GM10847 (cell line): ENCODE data around the gene PRKAR2B.

ENCODE experiments used
- POLR2A ChIP-seq: IDR thresholded peaks from 2 replicates; pipeline ENCODE4 v1.6.1; 2011; ENCODE audit not compliant: insufficient read length; ENCODE audit errors: extremely low read depth

The PRKAR2B gene

GRCh38 chr7:107021600-107021999 lies 22.9 kb upstream of the PRKAR2B start:
- TF ChIP-seq POLR2A, result no peak

GRCh38 chr7:107023522-107024151 lies 20.9 kb upstream of the PRKAR2B start:
- TF ChIP-seq POLR2A, result no peak

- TF ChIP-seq POLR2A, result no peak
Observed at GRCh38 chr7:107024906-107025305, 19.6 kb upstream of the PRKAR2B start.

- no peak for TF ChIP-seq POLR2A
Observed at GRCh38 chr7:107025449-107026103, 18.9 kb upstream of the PRKAR2B start.

- TF ChIP-seq POLR2A, result no peak
Observed at GRCh38 chr7:107026166-107026565, 18.3 kb upstream of the PRKAR2B start.

GRCh38 chr7:107027208-107027607 lies 17.3 kb upstream of the PRKAR2B start:
- no peak for TF ChIP-seq POLR2A

GRCh38 chr7:107029061-107029763 lies 15.3 kb upstream of the PRKAR2B start:
- TF ChIP-seq POLR2A, result no peak

GRCh38 chr7:107029764-107030286 lies 14.7 kb upstream of the PRKAR2B start:
- no peak for TF ChIP-seq POLR2A

GRCh38 chr7:107032050-107032449 lies 12.5 kb upstream of the PRKAR2B start:
- no peak for TF ChIP-seq POLR2A

- no peak for TF ChIP-seq POLR2A
Observed at GRCh38 chr7:107032720-107033438, 11.6 kb upstream of the PRKAR2B start.

GRCh38 chr7:107034553-107034952 lies 10.0 kb upstream of the PRKAR2B start:
- no peak for TF ChIP-seq POLR2A

- no peak for TF ChIP-seq POLR2A
Observed at GRCh38 chr7:107035446-107035845, 9.1 kb upstream of the PRKAR2B start.

GRCh38 chr7:107036535-107036934 lies 8.0 kb upstream of the PRKAR2B start:
- TF ChIP-seq POLR2A, result no peak

- no peak for TF ChIP-seq POLR2A
Observed at GRCh38 chr7:107037717-107038603, 6.5 kb upstream of the PRKAR2B start.
